Measurements from ENCODE around the gene SPTLC3.
A peak's percentile ranks its signal among the peaks of the same experiment; 100 is the strongest.

SPTLC3 gene

DNA sequence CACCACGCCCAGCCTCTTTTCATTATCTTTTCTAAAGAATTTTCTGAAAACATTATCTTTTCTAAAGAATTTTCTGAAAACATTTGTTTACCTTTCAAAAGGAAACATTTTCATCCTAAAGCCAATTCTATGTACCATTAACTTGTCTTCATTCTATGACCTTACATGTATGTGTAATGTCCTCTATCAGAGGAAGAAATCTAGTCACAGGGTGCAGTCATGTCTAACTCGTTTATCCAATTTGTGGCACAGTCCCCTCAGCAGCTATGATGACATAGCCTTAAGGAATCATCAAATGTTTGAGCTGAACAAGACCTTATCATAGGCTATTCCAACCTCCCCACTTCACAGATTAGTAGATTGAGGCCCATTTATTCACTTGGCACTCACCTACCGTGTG, 21.5 kb upstream of the SPTLC3 start:
- DNase-seq, result no peak

DNA sequence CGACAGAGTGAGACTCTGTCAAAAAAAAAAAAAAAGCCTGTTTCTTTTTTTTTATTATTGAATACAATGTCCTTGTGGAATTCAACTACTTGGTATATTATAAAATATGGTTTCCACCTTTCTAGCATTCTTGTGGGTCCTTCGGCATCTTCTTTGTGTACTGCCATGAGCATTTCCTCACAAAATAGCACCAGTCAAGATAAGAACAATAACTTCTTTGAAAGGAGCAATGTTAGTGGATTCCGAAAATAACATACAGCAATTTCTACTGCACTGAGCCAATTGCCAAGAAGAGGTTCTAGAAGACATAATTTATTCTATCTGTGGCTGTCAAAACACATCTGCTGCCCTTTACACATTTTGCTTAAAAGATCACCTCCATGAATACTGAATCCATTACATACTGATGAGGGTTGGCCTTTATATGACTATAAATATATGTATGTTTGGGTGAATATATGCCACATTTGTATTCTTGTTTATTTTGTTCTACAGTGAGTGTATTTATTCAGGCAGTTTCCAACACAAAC, 19.1 kb upstream of the SPTLC3 start:
- no peak for DNase-seq

DNA sequence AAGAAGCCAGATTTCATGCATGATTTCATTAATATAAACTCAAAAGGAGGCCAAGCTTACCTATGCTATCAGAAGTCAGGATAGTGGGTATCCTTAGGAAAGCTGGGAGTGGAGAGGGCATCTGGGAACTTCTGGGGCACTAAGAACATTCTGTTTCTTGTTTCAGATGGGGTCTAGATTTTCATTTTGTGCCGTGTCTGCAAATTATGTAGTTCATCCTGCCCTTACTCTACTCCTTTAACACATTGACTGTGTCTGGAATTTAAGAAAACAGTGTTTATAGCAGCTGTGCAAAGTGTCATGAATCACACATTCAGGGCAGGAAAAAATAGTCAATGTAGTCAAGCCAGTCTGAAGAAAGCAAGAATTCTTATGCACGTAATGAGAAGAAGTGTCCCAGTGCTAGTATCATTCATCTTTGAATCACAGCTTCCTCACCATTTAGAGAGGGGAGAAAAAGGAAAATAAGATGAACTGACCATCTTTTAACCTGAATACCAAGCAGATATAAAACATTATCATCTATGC, 11.6 kb upstream of the SPTLC3 start:
- DNase-seq, result no peak

DNA sequence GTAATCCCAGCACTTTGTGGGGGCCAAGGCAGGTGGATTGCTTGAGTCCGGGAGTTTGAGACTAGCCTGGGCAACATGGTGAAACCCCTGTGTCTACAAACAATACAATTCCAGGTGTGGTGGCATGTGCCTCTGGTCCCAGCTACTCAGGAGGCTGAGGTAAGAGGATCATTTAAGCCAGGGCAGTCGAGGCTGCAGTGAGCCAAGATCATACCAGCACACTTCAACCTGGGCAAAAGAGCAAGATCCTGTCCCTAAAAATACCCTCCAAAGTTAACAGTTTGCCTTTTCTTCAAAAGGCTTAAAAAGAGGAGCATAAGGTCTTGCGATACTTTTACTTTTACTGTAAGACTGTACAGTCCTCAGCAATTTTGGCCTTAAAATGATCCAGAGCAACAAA, 10.7 kb upstream of the SPTLC3 start:
- DNase-seq, result no peak

DNA sequence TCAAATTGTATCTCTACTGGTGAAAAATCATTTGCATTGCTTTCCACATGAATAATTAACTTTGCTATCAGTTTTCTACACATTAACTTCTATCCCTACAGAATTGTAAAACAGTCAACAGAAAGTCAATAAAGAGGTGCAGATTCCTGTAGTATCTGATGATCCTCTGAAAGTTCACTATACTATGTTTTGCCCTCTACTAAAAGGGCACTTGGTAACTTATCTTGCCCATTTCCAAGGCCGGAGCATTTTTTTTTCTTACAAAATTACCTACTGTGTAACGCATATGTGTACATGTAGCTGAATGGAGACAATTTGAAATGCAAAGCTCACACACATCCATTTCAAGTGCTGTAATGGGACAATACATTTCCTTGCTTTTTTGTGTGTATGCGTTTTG, 9.6 kb upstream of the SPTLC3 start:
- DNase-seq, result no peak

DNA sequence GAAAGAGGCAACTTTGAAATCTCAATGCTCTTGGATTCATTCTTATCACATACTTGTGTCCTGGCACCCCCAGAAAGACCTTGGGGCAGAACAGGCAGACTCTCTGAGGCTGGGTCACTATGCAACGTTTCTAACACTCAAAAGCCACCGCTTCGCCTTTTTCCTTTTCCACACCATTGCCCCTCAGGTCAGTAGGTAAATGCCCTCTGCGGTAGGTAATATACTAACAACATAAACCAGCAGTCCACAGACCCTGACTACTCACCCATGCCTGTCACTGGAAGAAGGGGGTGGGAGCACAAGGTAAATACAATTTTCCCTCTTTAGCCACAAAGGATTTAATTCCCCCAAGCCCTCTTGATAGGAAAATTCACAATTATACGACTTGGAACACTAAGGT, 6.5 kb upstream of the SPTLC3 start:
- no peak for DNase-seq

DNA sequence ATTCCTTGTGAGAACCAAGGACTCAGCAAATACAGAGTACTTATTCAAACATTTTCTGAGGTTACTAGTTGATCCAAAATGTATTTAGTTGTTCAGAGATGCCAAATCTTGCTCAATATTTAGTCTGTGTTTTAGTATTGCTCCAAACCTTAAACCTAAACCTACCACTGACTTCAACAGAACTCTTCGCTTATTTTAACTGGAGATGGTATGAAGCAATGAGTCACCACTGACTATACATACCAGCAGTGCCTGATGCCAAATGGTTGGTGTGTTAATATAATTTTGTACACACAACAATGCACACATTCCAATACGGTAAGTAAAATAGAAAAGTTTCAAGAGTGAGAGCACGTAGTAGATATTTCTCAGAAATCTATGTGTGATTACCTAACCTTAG, 1.9 kb upstream of the SPTLC3 start:
- DNase-seq, result peak; percentile 72

DNA sequence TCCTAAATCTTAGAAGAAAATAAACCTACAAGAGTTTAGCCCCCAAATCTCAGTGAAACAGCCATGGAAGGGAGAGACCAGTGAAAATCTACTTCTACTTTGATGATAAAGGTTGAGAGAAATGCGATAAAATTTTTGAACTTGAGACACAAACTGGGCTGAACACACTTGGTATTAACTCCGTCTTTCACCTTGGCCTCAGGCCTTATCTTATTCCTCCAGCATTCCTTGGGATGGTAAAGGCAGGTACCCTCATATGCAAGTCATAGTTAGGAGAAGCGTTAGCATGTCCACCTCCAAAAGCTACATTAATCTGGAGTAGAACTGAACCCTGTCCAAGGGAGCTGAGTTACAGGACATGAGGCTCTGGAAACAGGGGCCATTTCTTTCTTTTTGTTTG, 1.2 kb upstream of the SPTLC3 start:
- no peak for DNase-seq

DNA sequence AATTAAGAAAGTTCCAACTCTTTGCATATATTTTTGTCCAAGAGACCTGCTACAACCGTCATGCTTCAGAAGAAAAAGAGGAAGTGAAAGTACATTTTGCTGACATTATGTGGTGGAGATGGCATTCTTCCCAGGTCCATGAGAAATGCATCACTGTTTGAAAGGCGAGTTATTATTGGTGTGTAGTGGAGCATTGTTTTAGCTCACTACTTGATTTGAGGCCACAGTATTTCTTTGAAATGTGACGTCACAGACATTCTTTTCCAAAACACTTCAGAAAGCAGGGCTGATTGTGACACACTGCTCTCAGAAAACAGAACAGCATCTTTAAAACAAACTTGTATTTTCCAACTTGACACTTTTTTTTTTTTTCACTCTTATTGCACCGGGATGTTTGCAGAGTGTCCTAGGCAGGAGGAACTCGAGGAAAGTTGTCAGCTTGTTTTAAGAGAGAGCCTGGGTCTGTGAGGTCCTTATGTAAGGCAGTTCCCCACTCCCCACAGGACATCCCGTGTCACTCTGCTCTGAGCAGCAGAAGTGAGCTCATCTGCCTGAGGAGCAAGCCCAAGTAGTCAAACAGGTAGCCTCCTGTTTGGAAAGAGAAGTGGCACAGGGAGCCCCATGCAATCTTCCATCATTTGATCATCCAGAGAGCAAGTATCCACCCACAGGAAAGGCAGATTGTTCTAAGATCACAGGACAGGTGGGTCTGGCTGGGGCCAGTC, 1.1 kb downstream of the SPTLC3 start:
- DNase-seq, result peak; percentile 85

DNA sequence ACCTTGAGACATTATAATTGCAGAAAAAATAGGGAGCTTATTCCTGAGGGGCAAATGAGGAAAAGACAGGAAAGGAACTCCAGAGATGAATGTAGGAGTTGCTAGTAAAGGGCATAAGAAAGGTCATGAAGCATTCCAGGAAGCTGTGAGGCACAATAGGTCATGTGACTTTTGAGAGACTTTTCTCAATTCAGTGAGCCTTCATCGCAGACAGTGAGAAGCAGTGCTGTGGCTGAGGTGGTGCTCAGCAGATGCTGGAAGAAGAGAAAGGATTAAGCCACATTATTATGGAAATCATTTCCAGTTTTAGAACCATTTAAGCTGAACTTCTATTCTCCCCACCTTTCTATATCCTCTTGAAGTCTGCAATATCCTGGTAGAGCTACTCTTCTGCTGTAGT, 4.1 kb downstream of the SPTLC3 start:
- no peak for DNase-seq

DNA sequence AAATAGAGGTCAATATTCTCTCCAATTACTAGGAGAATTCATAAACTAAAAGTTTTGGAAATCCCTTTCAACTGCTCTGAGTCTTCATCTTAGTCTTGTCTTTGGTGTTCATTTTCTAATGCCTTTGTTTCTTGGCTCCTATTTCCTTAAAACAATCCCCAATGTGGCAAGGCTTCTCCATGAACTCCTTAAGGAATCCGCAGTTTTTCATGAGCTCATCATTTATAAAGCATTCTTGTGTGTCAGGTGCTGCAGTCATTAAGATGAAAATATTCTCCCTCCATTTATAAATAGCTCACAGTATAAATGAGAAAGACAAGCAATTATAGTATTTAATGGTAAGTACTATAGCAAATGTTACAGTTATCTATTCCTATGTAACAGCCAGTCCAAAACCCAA, 4.6 kb downstream of the SPTLC3 start:
- DNase-seq, result no peak

DNA sequence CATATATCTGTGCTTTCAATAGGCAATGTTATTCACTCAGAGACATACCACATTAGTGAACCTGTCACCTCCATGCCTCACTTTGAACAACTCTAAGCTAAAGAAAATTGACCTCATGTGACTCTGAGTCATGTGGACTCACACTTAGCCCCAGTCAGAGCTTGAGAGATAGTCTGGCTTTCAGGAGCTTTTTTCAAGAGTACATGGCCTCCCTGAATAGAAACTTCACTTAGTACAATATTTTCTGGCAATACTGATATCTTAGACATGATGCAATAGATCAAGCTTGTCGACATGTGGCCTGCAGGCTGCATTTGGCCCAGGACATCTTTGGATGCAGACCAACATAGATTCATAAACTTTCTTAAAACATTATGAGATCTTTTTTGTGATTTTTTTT, 8.5 kb downstream of the SPTLC3 start:
- no peak for DNase-seq

DNA sequence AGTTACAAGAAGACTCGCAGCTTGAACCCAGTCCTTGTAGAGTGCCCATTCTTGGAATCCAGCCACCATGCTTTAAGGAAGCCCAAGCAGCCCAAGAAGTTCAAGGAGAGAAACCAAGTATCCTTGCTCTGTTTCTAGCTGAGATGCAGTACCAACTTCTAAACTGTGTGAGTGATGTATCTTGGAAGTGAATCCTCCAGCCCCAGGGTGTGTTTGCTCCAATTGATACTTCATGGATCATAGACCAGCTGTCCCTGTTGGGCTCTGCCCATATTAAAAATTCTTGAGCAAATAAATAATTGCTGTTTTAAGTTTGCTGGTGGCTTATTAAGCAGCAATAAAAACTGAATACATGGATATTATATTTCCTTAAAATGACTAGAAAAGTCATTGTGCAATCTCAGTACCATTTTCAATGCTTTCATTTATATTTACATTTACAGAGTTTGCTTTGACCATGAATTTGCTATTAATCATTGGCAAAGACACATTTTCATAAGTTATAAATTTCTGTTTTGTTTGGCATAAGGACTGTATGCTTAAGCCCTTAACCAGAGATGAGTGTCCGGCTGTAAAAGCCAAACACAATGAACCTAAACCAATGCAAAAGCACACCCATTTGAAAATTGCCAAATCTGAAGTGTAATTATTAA, 9.2 kb downstream of the SPTLC3 start:
- DNase-seq, result no peak

DNA sequence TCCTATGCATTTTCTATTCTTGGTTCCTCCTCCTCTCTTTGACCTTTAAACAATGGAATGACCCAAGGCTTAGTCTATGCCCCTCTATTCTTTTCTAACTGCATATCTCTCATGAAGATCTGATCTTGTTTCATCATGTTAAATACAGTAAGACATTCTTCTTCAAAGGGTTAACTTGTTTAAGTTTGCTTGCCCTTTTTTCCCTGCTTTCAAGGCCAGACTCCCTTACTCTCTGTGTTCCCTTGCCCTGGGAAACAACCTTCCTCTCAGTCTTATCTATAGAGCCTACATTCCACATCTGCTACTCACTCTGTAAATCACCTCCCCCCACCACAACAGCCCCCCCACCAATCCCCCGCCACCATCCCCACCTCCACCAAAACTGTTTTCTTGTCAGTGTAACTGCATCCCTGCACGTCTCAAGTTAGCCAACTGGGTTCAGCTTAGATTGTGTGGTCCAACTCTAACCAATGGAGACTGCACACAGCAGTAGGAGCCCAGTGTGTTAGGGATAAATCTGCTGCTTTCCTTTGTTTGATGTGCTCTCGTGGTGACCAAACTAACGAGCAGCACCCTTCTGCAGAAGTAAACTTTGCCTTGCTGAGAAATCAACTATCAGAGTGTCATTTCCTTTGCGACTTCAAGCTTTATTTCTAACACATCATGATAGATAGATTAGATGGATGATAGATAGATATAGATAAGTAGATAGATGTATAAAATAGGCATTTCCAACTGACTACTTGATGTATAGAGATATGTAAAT, 12.6 kb downstream of the SPTLC3 start:
- no peak for DNase-seq

DNA sequence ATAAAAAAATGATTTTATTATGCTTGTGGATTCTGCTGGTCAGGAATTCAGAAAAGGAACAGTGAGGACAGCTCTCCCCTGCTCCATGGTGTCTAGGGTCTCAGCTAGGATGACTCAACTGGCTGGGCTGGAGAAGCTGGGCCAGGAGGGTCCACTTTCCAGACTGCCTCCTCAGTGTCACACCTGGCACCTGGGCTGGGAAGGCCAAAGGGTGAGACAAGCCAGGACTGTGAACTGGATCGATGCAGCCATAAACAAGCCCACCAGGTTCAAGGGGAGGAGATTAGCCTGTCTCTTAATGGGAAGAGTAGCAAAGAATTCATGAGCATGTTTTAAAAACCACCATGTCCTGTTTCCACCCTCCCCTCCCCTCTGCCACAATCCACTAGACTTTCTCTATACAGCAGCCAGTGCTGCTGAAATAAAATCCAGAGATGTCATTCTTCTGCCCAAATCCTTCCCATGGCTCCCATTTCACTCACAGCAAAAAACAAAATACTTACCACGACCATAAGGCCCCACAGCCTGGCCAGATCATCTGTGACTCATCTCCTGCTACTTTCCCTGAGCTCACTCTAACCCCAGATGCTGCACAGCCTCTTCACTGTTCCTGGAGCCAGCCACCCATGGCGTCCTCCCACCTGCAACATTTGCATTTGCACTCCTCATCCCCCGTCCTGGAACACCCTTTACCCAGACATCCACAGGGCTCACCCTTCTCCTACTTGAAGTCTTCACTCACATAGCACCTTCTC, 13.8 kb downstream of the SPTLC3 start:
- peak; percentile 77 for DNase-seq

DNA sequence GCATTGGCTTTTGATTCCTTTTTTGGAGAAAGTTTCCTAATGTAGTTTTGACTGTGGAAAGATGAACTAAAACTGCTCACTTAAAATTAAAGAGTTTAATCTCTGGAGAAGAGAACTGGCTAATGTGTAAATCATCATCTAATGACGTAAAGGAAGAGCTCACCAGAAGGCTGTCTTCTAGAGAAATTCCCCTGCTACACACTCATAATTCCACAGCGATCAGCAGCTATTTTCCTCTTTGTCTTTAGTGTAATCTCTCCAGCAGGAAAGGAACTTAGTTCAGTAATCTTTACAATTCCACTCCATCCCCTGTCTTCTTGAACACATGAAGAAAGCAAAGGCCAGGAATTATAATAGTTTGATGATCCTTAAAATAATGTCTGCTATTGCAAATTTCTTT, 15.8 kb downstream of the SPTLC3 start:
- no peak for DNase-seq

DNA sequence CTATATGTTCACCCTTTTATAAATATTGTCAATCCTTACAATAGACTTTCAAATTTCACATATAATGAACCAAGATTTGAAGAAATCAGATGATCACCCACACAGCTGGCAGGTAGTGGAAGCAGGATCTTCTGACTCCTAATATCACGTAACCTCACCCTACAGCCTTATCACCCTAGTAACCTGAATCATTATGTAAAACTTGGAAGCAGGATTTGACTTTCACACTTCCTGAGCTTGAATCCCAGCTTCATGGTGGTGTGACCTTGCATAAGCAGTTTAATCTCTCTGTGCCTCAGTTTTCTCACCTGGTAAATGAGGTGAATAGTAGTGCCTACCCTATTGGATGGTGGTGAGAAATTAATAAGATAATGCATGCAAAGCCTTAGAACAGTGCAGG, 16.4 kb downstream of the SPTLC3 start:
- no peak for DNase-seq

DNA sequence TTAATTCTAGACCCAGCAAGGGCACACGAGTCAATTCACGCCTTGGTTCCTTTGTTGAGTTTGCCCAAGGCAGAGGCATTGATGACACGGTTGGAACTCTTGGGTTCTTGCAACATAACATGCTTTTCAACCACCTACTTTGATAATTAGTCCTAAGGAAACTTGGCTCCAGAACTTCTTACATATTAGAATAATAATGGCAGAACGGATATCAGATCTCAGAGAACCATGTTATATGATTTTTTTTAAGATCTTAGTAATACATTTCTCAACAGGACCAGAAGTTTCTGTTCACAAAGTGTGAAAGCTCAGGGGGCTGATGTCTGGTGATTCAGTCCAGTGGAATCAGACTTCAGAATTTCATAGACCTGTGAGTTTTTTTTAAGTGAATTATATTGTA, 19.2 kb downstream of the SPTLC3 start:
- DNase-seq, result no peak

DNA sequence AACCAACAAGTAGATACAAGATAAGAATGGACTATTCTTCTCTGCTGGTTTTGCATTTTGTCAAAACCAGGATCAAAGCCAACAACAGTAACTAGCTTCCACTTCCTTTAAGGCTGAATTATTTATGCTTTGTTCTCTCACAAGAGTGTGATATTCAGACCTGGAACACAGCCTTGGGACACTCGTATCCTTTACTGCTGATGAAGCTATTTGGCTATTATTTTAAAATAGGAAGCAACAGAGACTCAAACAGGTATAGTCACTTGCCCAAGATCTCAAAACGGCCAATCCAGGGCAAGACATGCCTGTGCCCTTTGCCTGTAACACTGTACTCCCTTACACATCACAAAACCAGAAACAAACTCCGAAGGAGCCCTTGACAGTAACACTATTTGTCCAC, 19.9 kb downstream of the SPTLC3 start:
- DNase-seq, result no peak

DNA sequence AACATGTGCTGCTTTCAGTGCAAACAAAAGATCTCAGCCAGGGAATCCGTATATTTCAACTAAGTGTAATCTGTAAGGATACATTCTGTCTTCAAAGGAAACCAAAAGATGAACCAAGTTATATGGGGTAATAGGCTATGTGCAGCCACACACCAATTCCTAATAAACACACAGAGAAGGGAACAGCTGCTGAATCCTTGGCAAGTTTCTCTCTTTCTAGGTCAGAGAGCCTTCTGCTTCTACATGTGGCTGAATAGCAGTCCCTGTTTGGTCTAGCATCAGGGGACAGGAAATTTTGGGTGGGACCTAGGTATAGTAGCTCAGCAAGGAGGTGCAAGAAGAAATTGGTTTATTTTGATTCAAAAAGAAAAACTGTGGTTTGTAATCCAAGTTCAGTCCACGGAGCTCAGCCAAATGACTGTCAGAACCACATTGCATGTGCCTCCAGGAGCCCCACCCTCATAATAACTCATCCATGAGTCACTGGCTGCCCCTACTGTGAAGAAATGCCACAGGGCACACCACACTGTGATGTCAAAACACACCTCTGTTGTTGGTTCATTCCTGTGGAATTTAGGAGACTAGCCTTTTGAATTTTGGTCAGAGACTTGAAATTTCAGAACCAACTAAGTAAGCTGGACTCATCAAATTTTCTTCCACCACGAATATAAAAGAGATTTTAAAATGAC, 21.1 kb downstream of the SPTLC3 start:
- peak; percentile 96 for DNase-seq

DNA sequence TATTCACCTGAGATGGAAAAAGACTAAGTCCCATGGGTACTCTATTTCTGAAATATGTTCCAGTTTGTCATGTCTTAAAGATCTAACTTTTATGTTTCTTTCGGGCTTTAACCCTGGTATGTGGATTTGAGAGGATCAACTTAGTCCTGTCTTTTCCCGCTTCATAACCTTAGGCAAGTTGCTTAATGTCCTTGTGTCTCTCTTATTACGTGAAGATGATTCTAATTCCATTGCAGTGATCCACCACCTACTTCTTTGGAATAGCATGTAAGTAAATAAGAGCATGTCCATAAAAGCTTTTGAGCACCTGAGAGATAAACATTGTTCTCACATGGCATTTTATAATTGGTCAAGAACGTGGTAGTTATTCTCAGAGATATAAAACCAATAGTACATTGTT, 23.0 kb downstream of the SPTLC3 start:
- no peak for DNase-seq

DNA sequence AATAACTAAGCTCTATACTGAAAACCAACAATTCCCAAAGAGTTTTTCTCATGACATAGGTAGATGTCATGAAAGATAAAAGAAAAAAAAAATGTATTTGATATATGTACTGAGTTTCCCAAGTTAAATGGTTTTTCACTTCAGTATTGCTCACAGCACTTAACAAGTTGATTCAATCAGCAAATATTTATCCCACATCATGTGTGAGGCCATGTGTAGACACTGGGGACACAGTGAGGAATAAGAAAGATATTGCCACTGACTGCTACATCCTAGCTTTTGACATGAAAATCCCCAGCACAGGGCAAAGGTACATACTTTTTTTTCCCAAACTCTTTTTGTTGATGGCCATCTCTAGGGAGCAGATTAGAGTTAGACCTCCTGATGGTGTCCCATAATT, 25.3 kb downstream of the SPTLC3 start:
- DNase-seq, result no peak

All from EL (cell line).